ENCODE measurements around the gene SLC24A3. TPM values are rescaled to one million over a fixed set of nuclear protein-coding genes. Genes with fewer than 3 reads are reported as not detected.

SLC24A3 gene
- total and polyA plus RNA-seq, 11 donors = 0.26 to 3.9 (median 0.77) TPM

DNA sequence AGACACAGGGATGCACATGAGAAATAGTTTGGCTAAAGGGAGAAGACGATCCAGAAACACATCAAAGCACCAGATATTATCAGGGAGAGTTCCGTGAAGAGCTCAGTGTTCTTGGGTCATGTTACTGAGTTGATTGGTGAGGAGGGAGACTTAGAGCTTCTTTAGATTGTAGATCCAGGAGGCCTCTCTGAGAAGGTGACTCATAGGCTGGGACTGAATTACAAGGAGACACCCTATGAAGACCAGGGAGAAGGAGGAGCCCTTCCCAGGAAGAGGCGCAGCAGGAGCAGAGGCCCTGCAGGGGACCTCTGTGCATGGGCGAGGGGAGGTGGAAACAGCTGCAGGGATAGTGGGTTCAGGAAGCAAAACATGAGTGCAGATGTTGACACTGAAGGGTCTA lies 196.5 kb downstream of the SLC24A3 start:
- intact Hi-C loops (cut with DNase I) = no loop called here
- no peak overlapping the region for H3K4me3 ChIP-seq
- H3K27me3 ChIP-seq = no peaks in the 10 kb centered on the region
- no peaks in the 10 kb centered on the region for H3K4me1 ChIP-seq
- H3K36me3 ChIP-seq = no peaks in the 10 kb centered on the region
- H3K9me3 ChIP-seq = no peaks in the 10 kb centered on the region
- no peak overlapping the region for H3K27ac ChIP-seq
- WGBS, 4 donors = 78 to 82% (median 80%) methylated on average over 4 of the region's 4 CpGs
- DNase-seq (no peak), ATAC-seq (no peak)
- TF ChIP-seq, protein P1, sequence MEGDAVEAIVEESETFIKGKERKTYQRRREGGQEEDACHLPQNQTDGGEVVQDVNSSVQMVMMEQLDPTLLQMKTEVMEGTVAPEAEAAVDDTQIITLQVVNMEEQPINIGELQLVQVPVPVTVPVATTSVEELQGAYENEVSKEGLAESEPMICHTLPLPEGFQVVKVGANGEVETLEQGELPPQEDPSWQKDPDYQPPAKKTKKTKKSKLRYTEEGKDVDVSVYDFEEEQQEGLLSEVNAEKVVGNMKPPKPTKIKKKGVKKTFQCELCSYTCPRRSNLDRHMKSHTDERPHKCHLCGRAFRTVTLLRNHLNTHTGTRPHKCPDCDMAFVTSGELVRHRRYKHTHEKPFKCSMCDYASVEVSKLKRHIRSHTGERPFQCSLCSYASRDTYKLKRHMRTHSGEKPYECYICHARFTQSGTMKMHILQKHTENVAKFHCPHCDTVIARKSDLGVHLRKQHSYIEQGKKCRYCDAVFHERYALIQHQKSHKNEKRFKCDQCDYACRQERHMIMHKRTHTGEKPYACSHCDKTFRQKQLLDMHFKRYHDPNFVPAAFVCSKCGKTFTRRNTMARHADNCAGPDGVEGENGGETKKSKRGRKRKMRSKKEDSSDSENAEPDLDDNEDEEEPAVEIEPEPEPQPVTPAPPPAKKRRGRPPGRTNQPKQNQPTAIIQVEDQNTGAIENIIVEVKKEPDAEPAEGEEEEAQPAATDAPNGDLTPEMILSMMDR (IDR thresholded peaks at IDR 0.05) = no peak
- no peak for TF ChIP-seq POLR2A (IDR thresholded peaks at IDR 0.05)

DNA sequence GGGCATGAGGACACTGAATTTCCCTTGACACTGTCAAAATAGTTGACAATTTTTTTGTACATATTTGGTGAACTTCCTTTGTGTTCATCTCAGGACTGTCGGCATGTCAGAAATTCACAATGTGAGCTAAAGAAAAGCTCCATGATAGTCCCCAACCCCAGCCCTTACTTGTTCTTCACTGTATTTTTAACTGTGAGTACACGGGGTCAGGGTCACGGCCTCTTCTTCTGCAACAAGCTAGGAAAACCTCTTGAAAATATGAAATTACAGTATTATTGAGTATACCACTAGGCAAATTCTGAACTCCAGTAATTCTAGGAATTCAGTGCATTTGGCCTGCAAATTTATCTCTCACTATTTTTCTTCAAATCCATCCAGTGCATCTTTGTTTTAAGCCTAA lies 199.4 kb downstream of the SLC24A3 start:
- H3K36me3 ChIP-seq = no peaks in the 10 kb centered on the region
- ATAC-seq (no peak), DNase-seq (no peak)
- intact Hi-C loops (cut with DNase I) = no loop called here
- 73 to 79% (median 76%) methylated on average over 3 of the region's 3 CpGs for WGBS, 4 donors
- TF ChIP-seq POLR2A (IDR thresholded peaks at IDR 0.05) = no peak
- TF ChIP-seq, protein P1 (IDR thresholded peaks at IDR 0.05) = no peak
- H3K4me3 ChIP-seq = no peak overlapping the region
- H3K4me1 ChIP-seq = no peaks in the 10 kb centered on the region
- H3K27me3 ChIP-seq = no peaks in the 10 kb centered on the region
- H3K27ac ChIP-seq = no peak overlapping the region
- H3K9me3 ChIP-seq = no peaks in the 10 kb centered on the region

DNA sequence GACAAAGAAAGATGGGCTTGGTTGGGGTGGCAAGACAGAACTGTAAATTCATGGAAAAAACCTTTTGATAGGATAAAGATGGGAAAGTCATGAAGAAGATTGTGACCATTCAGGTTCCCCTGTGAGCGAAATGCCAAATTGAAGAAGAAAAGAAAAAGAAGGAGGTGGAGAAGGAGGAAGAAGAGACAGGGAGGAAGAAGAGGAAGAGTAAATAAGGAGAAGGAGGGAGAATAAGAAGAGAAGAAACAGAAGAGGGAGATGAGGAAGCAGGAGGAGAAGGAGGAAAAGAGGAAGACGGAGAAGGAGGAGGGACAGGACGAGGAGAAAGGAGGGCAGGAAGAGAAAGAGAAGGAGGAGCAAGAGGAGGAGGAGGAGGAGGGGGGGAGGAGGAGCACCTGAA lies 199.8 kb downstream of the SLC24A3 start:
- intact Hi-C loops (cut with DNase I) = no loop called here
- 64 to 70% (median 67%) methylated on average over 3 of the region's 3 CpGs for WGBS, 4 donors

DNA sequence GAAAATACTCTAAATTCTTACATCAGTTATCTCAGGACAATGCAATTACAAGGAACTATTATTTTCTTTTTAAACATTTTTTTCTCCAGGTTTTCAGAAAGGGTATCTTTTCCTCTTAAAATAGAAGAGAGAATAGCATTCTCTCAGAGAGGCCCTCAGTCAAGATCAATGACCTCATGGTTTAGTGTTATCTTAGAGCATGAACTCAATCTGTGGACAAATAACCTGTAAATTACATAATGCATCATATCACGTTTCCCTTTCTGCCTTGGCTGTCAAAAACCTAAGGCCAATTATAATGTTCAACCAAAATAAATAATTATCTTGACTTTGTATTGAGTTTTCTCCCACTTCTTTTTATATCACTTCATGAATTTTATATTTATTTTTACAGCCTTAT lies 202.2 kb downstream of the SLC24A3 start:
- DNase-seq = no peak
- no peak overlapping the region for H3K27ac ChIP-seq
- H3K4me3 ChIP-seq = no peak overlapping the region
- H3K4me1 ChIP-seq = no peaks in the 10 kb centered on the region
- WGBS, 4 donors = 55 to 71% (median 62%) methylated on average over 1 of the region's 1 CpG
- intact Hi-C loops (cut with DNase I) = no loop called here
- no peaks in the 10 kb centered on the region for H3K27me3 ChIP-seq
- no peaks in the 10 kb centered on the region for H3K9me3 ChIP-seq
- H3K36me3 ChIP-seq = no peaks in the 10 kb centered on the region
- TF ChIP-seq, protein P1 (IDR thresholded peaks at IDR 0.05) = no peak
- TF ChIP-seq POLR2A (IDR thresholded peaks at IDR 0.05) = no peak
- no peak for ATAC-seq

More for the DNA sequence above, 199.8 kb downstream of the SLC24A3 start:
- no peak for DNase-seq
- Histone ChIP-seq H3K36me3 (no peaks in the 10 kb centered on the region), H3K4me3 (no peak overlapping the region), H3K27ac (no peak overlapping the region), H3K27me3 (no peaks in the 10 kb centered on the region), H3K9me3 (no peaks in the 10 kb centered on the region), H3K4me1 (no peaks in the 10 kb centered on the region)
- ATAC-seq = no peak
- TF ChIP-seq, protein P1 (IDR thresholded peaks at IDR 0.05) = no peak
- TF ChIP-seq POLR2A (IDR thresholded peaks at IDR 0.05) = no peak

Data from heart left ventricle (tissue), 16 donors.